Keratinocyte (primary cell): ENCODE results near the gene MLN. TPM values are rescaled to one million over a fixed set of nuclear protein-coding genes. Genes with fewer than 3 reads are reported as not detected.

Source experiments
- DNase-seq: peaks from one replicate; pipeline ENCODE4 v3.0.0-alpha.2; 2011; ENCODE audit warnings: low read depth, missing footprints, low spot score
- FAIRE-seq: peaks from 2 replicates; lab custom pipeline; 2011; peaks lifted over from hg19 to GRCh38; lab: Jason Lieb, UNC
- H2AFZ ChIP-seq: 2 replicates; pipeline ENCODE4 v1.6.0; 2012; ENCODE audit warnings: low read length, control low read depth, inconsistent platforms; ENCODE audit not compliant: control insufficient read depth
- H3K27ac ChIP-seq: 2 replicates; pipeline ENCODE4 v1.5.1; 2011; ENCODE audit warnings: low read length; ENCODE audit not compliant: control insufficient read depth, insufficient read depth
- H3K27me3 ChIP-seq: 3 replicates; pipeline ENCODE4 v1.6.0; 2011; ENCODE audit warnings: low read length; ENCODE audit not compliant: control insufficient read depth, insufficient read depth; ENCODE audit errors: extremely low read depth
- H3K36me3 ChIP-seq, 2 experiments: 2 replicates in 1 of 2; 3 replicates in 1 of 2; pipeline ENCODE4 v1.5.1; 2011; ENCODE audit warnings: low read length in 2 of 2, mild to moderate bottlenecking in 1 of 2; ENCODE audit not compliant: control insufficient read depth in 2 of 2, insufficient read depth in 2 of 2; ENCODE audit errors: extremely low read depth in 1 of 2
- H3K4me1 ChIP-seq: 3 replicates; pipeline ENCODE4 v1.5.1; 2011; ENCODE audit warnings: low read length; ENCODE audit not compliant: control insufficient read depth, insufficient read depth; ENCODE audit errors: extremely low read depth
- H3K4me2 ChIP-seq: 3 replicates; pipeline ENCODE4 v1.6.0; 2011; ENCODE audit warnings: low read depth, low read length; ENCODE audit not compliant: control insufficient read depth, insufficient read depth; ENCODE audit errors: extremely low read depth
- H3K4me3 ChIP-seq, 3 experiments: fragments of 200-600 bp in 1 of 3; sonication (generic) in 1 of 3; 2 replicates in 2 of 3; 3 replicates in 1 of 3; pipeline ENCODE4 v1.5.1; 2011 to 2016; ENCODE audit warnings: low read length in 3 of 3, mild to moderate bottlenecking in 3 of 3, control low read depth in 2 of 3, inconsistent platforms in 1 of 3, low read depth in 1 of 3, mixed read lengths in 1 of 3, mixed run types in 1 of 3, moderate library complexity in 1 of 3; ENCODE audit not compliant: control insufficient read depth in 2 of 3, insufficient read depth in 2 of 3; ENCODE audit errors: extremely low read depth in 1 of 3
- H3K79me2 ChIP-seq: 2 replicates; pipeline ENCODE4 v1.6.0; 2012; ENCODE audit warnings: low read length; ENCODE audit not compliant: control insufficient read depth, insufficient read depth
- H3K9ac ChIP-seq: 3 replicates; pipeline ENCODE4 v1.6.0; 2011; ENCODE audit warnings: low read length; ENCODE audit not compliant: control insufficient read depth, insufficient read depth; ENCODE audit errors: extremely low read depth
- H3K9me1 ChIP-seq: 3 replicates; pipeline ENCODE4 v1.6.0; 2011; ENCODE audit warnings: low read length; ENCODE audit not compliant: control insufficient read depth, insufficient read depth; ENCODE audit errors: extremely low read depth
- H3K9me3 ChIP-seq: 2 replicates; pipeline ENCODE4 v1.5.1; 2012; ENCODE audit warnings: low read depth, low read length; ENCODE audit not compliant: control insufficient read depth
- H4K20me1 ChIP-seq: 3 replicates; pipeline ENCODE4 v1.6.0; 2011; ENCODE audit warnings: low read length; ENCODE audit not compliant: control insufficient read depth, insufficient read depth; ENCODE audit errors: extremely low read depth
- CTCF ChIP-seq, 3 experiments: IDR thresholded peaks in 1 of 3; conservative IDR thresholded peaks in 1 of 3; optimal IDR thresholded peaks in 1 of 3; 2 replicates in 2 of 3; 3 replicates in 1 of 3; pipeline versions ENCODE3 to v1.5.1; 2011; ENCODE audit warnings: low read length in 3 of 3, mild to moderate bottlenecking in 3 of 3, moderate library complexity in 2 of 3, control low read depth in 1 of 3, inconsistent platforms in 1 of 3; ENCODE audit not compliant: insufficient read depth in 2 of 3; ENCODE audit errors: extremely low read depth in 1 of 3
- EZH2 ChIP-seq: IDR thresholded peaks from one replicate; pipeline ENCODE4 v1.6.1; 2012; ENCODE audit warnings: inconsistent platforms, mild to moderate bottlenecking, low read length, moderate library complexity
- dilution Hi-C: fragments of 300-500 bp; cut with MboI; formaldehyde crosslinking; loops from one replicate; pipeline ENCODE4 v1.7.0; 2020; ENCODE audit warnings: low sequenced_read_pairs; ENCODE audit not compliant: extremely low pct_ligation_motif_present
- polyA plus RNA-seq, 5 experiments: library from polyadenylated mRNA; depleted of rRNA in 3 of 5; stranded (reverse) in 3 of 5; stranded (forward) in 1 of 5; unstranded in 1 of 5; fragments of >200 nt; gene quantifications; 1 replicate in 1 of 5; 2 replicates in 3 of 5; 3 replicates in 1 of 5; pipeline versions ENCODE4 v1.2.1 to v1.2.3, GENCODE V29; 2011 to 2012; ENCODE audit warnings: missing spikeins in 2 of 5, low read depth in 1 of 5, low replicate concordance in 1 of 5

MLN gene
- polyA plus RNA-seq, 1 donor (not counting 4 experiments of a cell fraction or from before 2014, with no cell fraction given) = not detected

DNA sequence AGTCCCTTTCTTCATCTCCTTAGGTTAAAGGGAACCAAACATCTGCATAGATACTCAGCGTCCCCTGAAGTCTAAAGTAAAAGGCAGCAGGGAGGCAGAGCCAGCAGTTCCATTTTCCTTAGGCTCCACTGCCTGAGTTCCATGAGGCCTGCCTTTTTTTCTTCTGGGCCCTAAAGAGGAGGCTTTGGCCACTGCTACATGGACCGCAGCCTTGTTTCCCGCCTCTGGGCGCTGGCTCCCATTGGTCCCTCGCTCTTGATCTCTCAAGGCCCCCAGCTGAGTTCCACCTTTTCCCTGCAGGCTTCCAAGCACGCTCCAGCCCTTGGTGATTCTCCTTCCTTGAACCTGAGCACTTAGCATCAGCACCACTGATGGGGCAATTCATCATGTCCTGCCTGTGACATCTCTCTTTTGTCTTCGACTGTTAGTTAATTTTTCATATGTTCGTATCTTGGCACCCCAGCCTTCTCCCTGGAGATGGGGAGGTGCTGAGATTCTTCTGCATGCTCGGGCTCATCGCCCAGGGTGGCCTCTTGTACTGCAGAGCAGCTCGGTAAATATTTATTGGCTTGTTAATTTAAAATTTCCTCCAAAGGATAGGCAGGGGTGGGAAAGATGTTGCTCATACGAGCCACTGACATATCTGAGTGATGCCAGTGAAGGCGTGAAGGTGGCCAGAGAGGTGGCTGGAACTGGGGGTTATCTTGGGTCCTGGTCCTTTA, 3.4 kb downstream of the MLN start:
- Histone ChIP-seq H3K79me2 (no peaks in the 10 kb centered on the region), H2AFZ (no peak overlapping the region), H3K9me1 (no peaks in the 10 kb centered on the region), H3K4me1 (no peaks in the 10 kb centered on the region), H3K9me3 (no peaks in the 10 kb centered on the region), H3K27me3 (no peaks in the 10 kb centered on the region), H3K27ac (no peak overlapping the region), H3K36me3 (no peaks in the 10 kb centered on the region), H4K20me1 (no peaks in the 10 kb centered on the region), H3K9ac (no peak overlapping the region), H3K4me2 (no peak overlapping the region), H3K4me3 (no peak overlapping the region)
- DNase-seq (no peak), FAIRE-seq (no peak)
- TF ChIP-seq EZH2 = no peak
- no peak for TF ChIP-seq CTCF (optimal IDR thresholded peaks at IDR 0.05 in 1 of 3, IDR thresholded peaks at IDR 0.05 in 1 of 3, conservative IDR thresholded peaks at IDR 0.05 in 1 of 3; ENCODE audit: extremely low read depth in 1 of 3, insufficient read depth in 2 of 3, low read length in 3 of 3)
- dilution Hi-C loops = no loop called here

DNA sequence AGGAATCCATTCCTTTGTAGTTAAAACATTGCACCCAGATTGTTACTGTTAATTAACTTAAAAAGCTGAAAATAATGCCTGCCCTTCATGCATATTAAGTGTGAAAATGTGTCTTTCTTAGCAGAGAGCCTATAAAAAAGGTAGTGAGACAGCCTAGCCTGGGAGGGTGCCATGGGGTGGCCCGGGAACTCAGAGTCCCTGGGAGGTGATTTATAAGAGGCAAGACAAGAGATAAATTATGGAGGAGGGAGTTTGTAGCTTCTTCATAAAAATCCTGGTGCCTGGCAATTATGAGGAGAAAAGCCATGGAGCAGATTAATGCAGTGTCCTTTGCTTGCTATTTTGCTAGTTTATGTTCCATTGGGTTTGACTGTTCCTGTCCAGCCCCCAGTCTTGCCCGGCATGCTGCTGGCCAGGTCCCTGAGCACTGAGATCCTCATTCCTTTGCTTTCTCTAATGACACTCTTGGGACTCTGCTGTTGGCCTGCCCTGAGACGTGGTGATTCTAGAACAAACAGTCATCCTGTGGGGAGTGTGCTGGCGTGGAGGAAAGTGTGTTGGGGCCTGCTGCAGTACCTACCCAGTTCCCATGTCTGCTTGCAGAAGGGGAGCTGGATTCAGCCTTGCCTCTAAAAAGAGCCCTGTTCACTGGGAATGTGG, 4.2 kb downstream of the MLN start:
- DNase-seq (no peak), FAIRE-seq (no peak)
- no peak overlapping the region for H3K4me3 ChIP-seq
- H4K20me1 ChIP-seq = no peaks in the 10 kb centered on the region
- H3K9ac ChIP-seq = no peak overlapping the region
- H3K4me1 ChIP-seq = no peaks in the 10 kb centered on the region
- no peaks in the 10 kb centered on the region for H3K9me1 ChIP-seq
- H3K4me2 ChIP-seq = no peak overlapping the region
- TF ChIP-seq CTCF (optimal IDR thresholded peaks at IDR 0.05 in 1 of 3, IDR thresholded peaks at IDR 0.05 in 1 of 3, conservative IDR thresholded peaks at IDR 0.05 in 1 of 3; ENCODE audit: extremely low read depth in 1 of 3, insufficient read depth in 2 of 3, low read length in 3 of 3) (no peak), EZH2 (no peak)
- H3K27ac ChIP-seq = no peak overlapping the region
- no peaks in the 10 kb centered on the region for H3K36me3 ChIP-seq
- no peaks in the 10 kb centered on the region for H3K27me3 ChIP-seq
- H3K79me2 ChIP-seq = no peaks in the 10 kb centered on the region
- H3K9me3 ChIP-seq = no peaks in the 10 kb centered on the region
- H2AFZ ChIP-seq = no peak overlapping the region
- dilution Hi-C loops = no loop called here
